ENCODE results near the gene MRPS6. TPM values are rescaled to one million over a fixed set of nuclear protein-coding genes. Genes with fewer than 3 reads are reported as not detected.

Gene MRPS6
- total RNA-seq, 1 donor from 2014 or later, result 42.4 TPM

DNA sequence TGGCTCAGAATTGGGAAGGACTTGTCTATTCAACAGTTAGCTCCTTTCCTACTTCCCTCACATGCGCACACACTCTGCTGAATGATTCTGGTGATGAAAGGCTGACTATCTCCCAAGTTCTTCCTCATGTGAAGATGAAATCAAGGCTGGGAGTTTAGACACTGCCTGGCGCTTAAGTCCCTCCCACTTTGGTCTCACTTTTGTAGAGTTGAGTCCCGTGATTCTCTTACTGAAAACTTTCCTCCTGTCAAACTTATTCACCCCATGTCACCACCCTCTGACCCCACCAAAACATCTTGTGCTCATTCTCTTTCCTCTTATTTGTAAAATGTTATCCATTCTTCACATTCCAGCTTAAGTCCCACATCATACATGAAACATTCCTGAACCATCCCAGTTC, 8.4 kb upstream of the MRPS6 start:
- TF ChIP-seq, protein P1, sequence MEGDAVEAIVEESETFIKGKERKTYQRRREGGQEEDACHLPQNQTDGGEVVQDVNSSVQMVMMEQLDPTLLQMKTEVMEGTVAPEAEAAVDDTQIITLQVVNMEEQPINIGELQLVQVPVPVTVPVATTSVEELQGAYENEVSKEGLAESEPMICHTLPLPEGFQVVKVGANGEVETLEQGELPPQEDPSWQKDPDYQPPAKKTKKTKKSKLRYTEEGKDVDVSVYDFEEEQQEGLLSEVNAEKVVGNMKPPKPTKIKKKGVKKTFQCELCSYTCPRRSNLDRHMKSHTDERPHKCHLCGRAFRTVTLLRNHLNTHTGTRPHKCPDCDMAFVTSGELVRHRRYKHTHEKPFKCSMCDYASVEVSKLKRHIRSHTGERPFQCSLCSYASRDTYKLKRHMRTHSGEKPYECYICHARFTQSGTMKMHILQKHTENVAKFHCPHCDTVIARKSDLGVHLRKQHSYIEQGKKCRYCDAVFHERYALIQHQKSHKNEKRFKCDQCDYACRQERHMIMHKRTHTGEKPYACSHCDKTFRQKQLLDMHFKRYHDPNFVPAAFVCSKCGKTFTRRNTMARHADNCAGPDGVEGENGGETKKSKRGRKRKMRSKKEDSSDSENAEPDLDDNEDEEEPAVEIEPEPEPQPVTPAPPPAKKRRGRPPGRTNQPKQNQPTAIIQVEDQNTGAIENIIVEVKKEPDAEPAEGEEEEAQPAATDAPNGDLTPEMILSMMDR (IDR thresholded peaks at IDR 0.05; ENCODE audit: unreplicated experiment), result no peak
- Mint-ChIP-seq H3K9me3 (ENCODE audit: unreplicated experiment) (no peaks in the 10 kb centered on the region), H3K27me3 (ENCODE audit: unreplicated experiment) (no peaks in the 10 kb centered on the region), H3K4me3 (ENCODE audit: unreplicated experiment) (no peak overlapping the region), H3K4me1 (ENCODE audit: unreplicated experiment) (no peaks in the 10 kb centered on the region), H3K36me3 (ENCODE audit: low read depth, unreplicated experiment) (no peaks in the 10 kb centered on the region), H3K27ac (ENCODE audit: unreplicated experiment) (no peak overlapping the region)
- DNase-seq (ENCODE audit: low spot score), result no peak

DNA sequence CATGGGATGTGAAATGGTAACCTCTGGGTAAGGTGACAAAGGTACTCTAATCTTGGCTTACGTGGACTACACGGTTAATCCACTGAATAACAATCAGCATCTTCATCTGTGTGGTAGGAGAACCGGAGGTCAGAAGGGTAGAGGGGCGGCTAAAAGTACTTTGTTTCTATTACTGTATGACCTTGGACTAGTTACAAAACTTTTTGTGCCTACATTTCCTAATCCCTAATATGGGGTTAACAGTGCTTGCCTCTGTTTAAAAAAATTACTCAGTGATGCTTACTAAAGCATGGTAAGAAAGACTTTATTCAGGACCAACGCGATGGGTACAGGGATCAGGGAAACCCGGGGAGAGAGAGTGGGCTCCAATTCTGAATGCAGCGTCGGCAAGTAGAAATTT, 1.7 kb upstream of the MRPS6 start:
- Mint-ChIP-seq H3K4me3 (ENCODE audit: unreplicated experiment) (peak overlapping the region; percentile 56), H3K27ac (ENCODE audit: unreplicated experiment) (peak overlapping the region; percentile 20), H3K4me1 (ENCODE audit: unreplicated experiment) (peaks cover 19% of the 10 kb centered on the region), H3K27me3 (ENCODE audit: unreplicated experiment) (peaks cover 4% of the 10 kb centered on the region), H3K36me3 (ENCODE audit: low read depth, unreplicated experiment) (no peaks in the 10 kb centered on the region), H3K9me3 (ENCODE audit: unreplicated experiment) (no peaks in the 10 kb centered on the region)
- no peak for DNase-seq (ENCODE audit: low spot score)
- TF ChIP-seq, protein P1 (IDR thresholded peaks at IDR 0.05; ENCODE audit: unreplicated experiment), result no peak

DNA sequence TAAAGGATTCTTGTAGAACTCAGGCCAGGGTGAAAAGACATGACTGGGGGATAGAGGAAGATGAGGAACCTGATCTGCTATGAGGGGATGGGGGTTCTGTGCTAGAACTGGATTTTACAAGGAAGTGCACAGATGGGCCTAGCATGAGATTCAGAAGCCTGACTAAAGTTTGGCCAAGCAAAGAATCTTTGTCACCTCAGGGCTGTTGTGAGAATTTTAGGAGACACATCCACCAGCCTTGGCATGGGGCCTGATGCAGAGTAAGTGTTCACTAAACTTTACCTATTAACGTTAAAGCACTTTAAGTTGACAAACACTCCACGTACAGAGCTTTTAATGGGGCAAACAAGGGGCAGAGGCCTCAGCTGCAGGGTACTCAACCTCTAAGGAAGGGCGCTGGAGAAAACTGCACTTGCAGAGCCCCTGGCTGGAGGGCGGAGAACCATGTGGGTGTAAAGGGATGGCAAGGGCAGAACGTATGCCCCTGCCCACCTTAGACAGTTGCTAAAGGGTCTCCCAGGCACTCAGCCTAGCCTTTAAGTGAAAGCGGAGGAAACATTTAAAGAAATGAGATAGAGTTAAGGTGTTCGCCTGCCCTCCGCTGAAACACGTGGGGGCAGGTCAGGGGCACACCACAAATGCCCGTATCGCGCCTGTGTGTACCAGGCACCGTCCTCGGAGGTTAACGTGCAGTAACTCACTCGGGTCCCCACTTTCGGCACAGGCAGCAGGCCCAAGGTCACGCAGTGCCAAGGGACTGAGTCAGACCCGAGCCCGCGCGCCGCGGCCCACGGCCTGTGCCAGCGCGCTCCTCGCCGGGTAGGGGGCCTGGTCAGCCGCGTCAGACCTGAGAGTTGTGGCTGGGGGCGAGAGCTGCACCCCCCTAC, 990 bp upstream of the MRPS6 start:
- TF ChIP-seq, protein P1 (IDR thresholded peaks at IDR 0.05; ENCODE audit: unreplicated experiment), result no peak

DNA sequence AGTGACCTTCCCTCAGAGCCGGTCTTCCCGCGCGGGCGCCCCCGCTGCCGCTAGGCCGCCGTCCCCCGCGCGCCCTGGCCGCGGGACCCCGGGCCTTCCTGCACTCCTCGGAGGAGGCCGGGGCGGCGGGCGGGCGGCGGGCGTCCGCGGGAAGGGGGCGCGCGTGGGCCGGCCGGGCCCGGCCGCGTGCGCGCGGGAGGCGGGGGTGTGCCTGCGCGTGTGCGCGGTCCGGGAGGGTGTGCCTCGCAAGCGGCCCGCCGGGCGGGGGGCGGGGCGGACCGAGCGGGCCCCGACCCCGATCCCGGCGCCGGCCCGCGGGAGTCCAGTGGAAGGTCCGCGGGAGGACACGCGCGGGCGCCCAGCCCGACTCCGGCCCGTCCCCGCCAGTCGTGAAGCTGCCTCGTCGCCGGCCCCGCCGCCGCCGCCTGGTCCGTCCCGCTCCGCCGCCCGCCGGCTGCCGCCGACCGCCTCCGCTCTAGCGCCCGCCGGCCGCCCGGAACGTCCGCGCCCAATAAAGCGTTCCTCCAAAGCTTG, 438 bp downstream of the MRPS6 start:
- peak; percentile 30 for DNase-seq (ENCODE audit: low spot score)
- peaks cover 23% of the 10 kb centered on the region for H3K4me1 Mint-ChIP-seq (ENCODE audit: unreplicated experiment)
- no peaks in the 10 kb centered on the region for H3K9me3 Mint-ChIP-seq (ENCODE audit: unreplicated experiment)
- H3K27ac Mint-ChIP-seq (ENCODE audit: unreplicated experiment), result no peak overlapping the region
- peaks cover 4% of the 10 kb centered on the region for H3K27me3 Mint-ChIP-seq (ENCODE audit: unreplicated experiment)
- TF ChIP-seq, protein P1 (IDR thresholded peaks at IDR 0.05; ENCODE audit: unreplicated experiment), result no peak
- H3K4me3 Mint-ChIP-seq (ENCODE audit: unreplicated experiment), result peak overlapping the region; percentile 98
- H3K36me3 Mint-ChIP-seq (ENCODE audit: low read depth, unreplicated experiment), result no peaks in the 10 kb centered on the region

More for the DNA sequence above, 990 bp upstream of the MRPS6 start:
- Mint-ChIP-seq H3K27me3 (ENCODE audit: unreplicated experiment) (peaks cover 4% of the 10 kb centered on the region), H3K9me3 (ENCODE audit: unreplicated experiment) (no peaks in the 10 kb centered on the region), H3K36me3 (ENCODE audit: low read depth, unreplicated experiment) (no peaks in the 10 kb centered on the region), H3K4me3 (ENCODE audit: unreplicated experiment) (peak overlapping the region; percentile 56), H3K27ac (ENCODE audit: unreplicated experiment) (peak overlapping the region; percentile 67), H3K4me1 (ENCODE audit: unreplicated experiment) (peaks cover 23% of the 10 kb centered on the region)
- no peak for DNase-seq (ENCODE audit: low spot score)
